ENCODE results near the gene CHMP2B. TPM values are rescaled to one million over a fixed set of nuclear protein-coding genes. Genes with fewer than 3 reads are reported as not detected.
A peak's percentile ranks its signal among the peaks of the same experiment; 100 is the strongest.
"Not testable (repeated sequence)": the region's sequence is repeated elsewhere in the genome, so short reads cannot be mapped to it uniquely, and the experiment has no call there.

The CHMP2B gene
- total RNA-seq, 1 donor from 2014 or later = 54.0 TPM

GRCh38 chr3:87233805-87234204 is 6.7 kb downstream of the CHMP2B start:
- no peak for DNase-seq (ENCODE audit: low spot score)

GRCh38 chr3:87236093-87236492 is 9.0 kb downstream of the CHMP2B start:
- no peak for DNase-seq (ENCODE audit: low spot score)

GRCh38 chr3:87246662-87247429 is 19.7 kb downstream of the CHMP2B start:
- DNase-seq (ENCODE audit: low spot score) = no peak

GRCh38 chr3:87247430-87247773 is 20.3 kb downstream of the CHMP2B start:
- no peak for DNase-seq (ENCODE audit: low spot score)

- not testable (repeated sequence) for DNase-seq (ENCODE audit: low spot score)
Observed at GRCh38 chr3:87248231-87248630, 21.1 kb downstream of the CHMP2B start.

GRCh38 chr3:87248831-87249230 is 21.7 kb downstream of the CHMP2B start:
- no peak for DNase-seq (ENCODE audit: low spot score)

GRCh38 chr3:87250009-87250408 is 22.9 kb downstream of the CHMP2B start:
- no peak for DNase-seq (ENCODE audit: low spot score)

- DNase-seq (ENCODE audit: low spot score) = peak; percentile 16
Observed at GRCh38 chr3:87260270-87260669, 33.2 kb downstream of the CHMP2B start.

GRCh38 chr3:87261925-87262324 is 34.8 kb downstream of the CHMP2B start:
- DNase-seq (ENCODE audit: low spot score) = no peak

- DNase-seq (ENCODE audit: low spot score) = no peak
Observed at GRCh38 chr3:87267953-87268645, 41.0 kb downstream of the CHMP2B start.

- no peak for DNase-seq (ENCODE audit: low spot score)
Observed at GRCh38 chr3:87268646-87269211, 41.6 kb downstream of the CHMP2B start.

GRCh38 chr3:87269723-87270122 is 42.6 kb downstream of the CHMP2B start:
- DNase-seq (ENCODE audit: low spot score) = no peak

GRCh38 chr3:87270908-87271700 is 44.0 kb downstream of the CHMP2B start:
- no peak for DNase-seq (ENCODE audit: low spot score)

GRCh38 chr3:87272718-87273341 is 45.7 kb downstream of the CHMP2B start:
- no peak for DNase-seq (ENCODE audit: low spot score)

- no peak for DNase-seq (ENCODE audit: low spot score)
Observed at GRCh38 chr3:87276484-87276883, 49.4 kb downstream of the CHMP2B start, which contains the start of gene POU1F1. TSS of gene POU1F1 (minus strand) at chr3:87276584. CDS start at chr3:87276462, 122 bp downstream.

GRCh38 chr3:87287011-87287410 is 59.9 kb downstream of the CHMP2B start:
- no peak for DNase-seq (ENCODE audit: low spot score)

- DNase-seq (ENCODE audit: low spot score) = no peak
Observed at GRCh38 chr3:87288446-87288845, 61.3 kb downstream of the CHMP2B start.

GRCh38 chr3:87298111-87298718 is 71.1 kb downstream of the CHMP2B start:
- no peak for DNase-seq (ENCODE audit: low spot score)

- not testable (repeated sequence) for DNase-seq (ENCODE audit: low spot score)
Observed at GRCh38 chr3:87305031-87305430, 77.9 kb downstream of the CHMP2B start.
